A549 treated with Hydrocortisone at 1 μM for 4 hours (cell line): Measurements from ENCODE around the gene RFX5. TPM values are rescaled to one million over a fixed set of nuclear protein-coding genes. Genes with fewer than 3 reads are reported as not detected.

Experiments used
- total RNA-seq: library from RNA; stranded (reverse); fragments of 200-300 nt; extraction: Qiagen RNA extraction; gene quantifications from 5 replicates; pipeline ENCODE4 v1.2.3, GENCODE V29; 2022

RFX5 gene
- 16.5 to 24.4 TPM (median 21.4 TPM) in 5 replicates for total RNA-seq

DNA sequence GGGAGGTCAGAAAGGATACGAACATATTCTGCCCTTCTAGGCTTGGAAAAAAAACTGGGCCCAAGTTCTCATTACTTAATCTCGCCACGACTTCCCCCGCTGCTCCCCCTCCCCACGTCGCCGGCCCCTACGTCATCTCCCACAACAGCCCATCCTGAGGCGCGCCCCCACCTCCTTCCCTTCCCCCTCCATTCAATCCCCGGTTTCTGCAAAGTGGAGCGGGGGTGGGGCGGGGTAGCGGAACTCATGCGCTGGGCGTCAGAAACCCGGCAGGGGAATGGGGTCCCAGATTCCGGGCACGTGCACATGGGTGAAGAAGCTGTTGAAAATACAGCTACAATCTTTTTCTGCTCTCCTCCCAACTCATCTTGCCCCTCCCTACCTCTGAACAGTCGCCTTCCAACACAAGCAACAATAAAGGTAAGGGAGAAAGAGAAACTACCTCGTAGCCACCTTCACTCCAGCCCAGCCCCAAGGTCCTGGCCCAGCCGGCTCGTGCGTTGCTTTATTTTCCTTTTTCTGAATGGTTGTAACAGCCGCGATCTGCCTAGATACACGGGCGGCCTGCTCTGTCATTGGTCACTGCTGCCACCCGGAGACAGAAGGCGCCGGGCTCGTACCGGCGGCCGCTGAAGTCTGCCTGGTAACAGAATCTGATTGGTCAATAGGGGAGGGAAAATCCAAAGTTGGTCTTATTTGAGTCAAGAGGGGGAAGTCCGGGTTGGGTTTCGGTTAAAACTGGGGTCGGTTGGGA, at the start of gene RFX5:
TSS of gene RFX5 (minus strand) at position 484 of the 754 bp plus-strand sequence. CDS start 932 bp downstream, outside the sequence.

GRCh38 chr1:151372058-151372934, 25.2 kb upstream of the RFX5 start, which contains the start of gene SELENBP1:
SELENBP1 (minus strand) TSS chr1:151372705; CDS start chr1:151372641, 64 bp downstream.

DNA sequence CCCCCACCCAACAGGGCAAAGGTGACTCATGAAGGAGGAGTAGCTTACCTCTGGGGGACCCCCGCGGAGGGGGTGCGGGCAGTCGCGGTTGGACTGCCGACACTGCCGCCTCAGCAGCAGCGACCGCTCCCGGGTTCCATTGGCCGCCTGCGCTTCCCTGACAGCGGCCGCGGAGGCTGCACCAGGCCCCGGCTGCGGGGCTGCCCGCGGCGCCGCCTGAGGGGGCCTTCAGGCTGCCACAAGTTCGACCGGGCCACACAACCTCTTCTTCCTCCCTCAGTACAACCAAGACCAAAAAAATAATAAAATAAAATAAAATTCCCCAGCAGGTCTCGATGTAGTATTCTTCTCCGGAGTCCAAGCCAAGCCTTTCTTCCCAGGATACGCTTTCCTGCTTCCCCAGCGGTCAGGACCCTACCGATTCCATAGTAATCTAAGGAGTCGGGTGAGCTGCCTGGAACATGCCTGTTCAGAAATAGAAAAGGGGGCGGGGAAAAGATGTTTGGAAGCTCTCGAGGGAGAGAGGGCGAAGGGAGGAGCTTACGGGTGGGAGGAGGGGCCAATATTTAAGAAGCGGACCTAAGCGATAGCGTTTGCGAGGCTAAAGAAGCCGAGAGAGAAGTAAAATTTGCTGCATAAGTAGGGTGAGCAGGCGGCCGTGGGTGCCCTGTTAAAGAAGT, 19.7 kb downstream of the RFX5 start, which contains the start of gene PI4KB:
TSS of gene PI4KB (minus strand) at position 194 of the 680 bp plus-strand sequence. CDS start 10,935 bp downstream, outside the sequence.

Other genes with a start within 250 kb of the RFX5 start
- gene SEMA6C, start 200.6 kb downstream of the RFX5 start, total RNA-seq, result 1.3 to 2.2 TPM (median 1.6 TPM) in 5 replicates
- gene TNFAIP8L2, start 190.6 kb downstream of the RFX5 start, total RNA-seq, result 0.08 TPM in 1 of 5 replicates, not detected in the others
- gene LYSMD1, start 181.3 kb downstream of the RFX5 start, total RNA-seq, result 5.5 to 9.6 TPM (median 6.4 TPM) in 5 replicates
- gene SCNM1, start 181.1 kb downstream of the RFX5 start, total RNA-seq, result 39.9 to 48.7 TPM (median 48.1 TPM) in 5 replicates
- gene TMOD4, start 171.3 kb downstream of the RFX5 start, total RNA-seq, result 0.25 to 0.44 TPM (median 0.27 TPM) in 3 of 5 replicates, not detected in the others
- gene VPS72, start 157.1 kb downstream of the RFX5 start, total RNA-seq, result 44.3 to 78.2 TPM (median 45.5 TPM) in 5 replicates
- 49.5 to 70.6 TPM (median 50.8 TPM) in 5 replicates for gene PIP5K1A, start 148.7 kb downstream of the RFX5 start, total RNA-seq
- 166 to 193 TPM (median 187 TPM) in 5 replicates for gene PSMD4, start 92.5 kb downstream of the RFX5 start, total RNA-seq
- gene ZNF687, start 65.0 kb downstream of the RFX5 start, total RNA-seq, result 13.0 to 15.0 TPM (median 14.0 TPM) in 5 replicates
- gene PI4KB, start 19.8 kb downstream of the RFX5 start, total RNA-seq, result 23.7 to 26.5 TPM (median 24.6 TPM) in 5 replicates
- 6.1 to 7.8 TPM (median 7.5 TPM) in 5 replicates for gene SELENBP1, start 25.5 kb upstream of the RFX5 start, total RNA-seq
- 361 to 442 TPM (median 418 TPM) in 5 replicates for gene PSMB4, start 52.3 kb upstream of the RFX5 start, total RNA-seq
- 16.9 to 20.9 TPM (median 18.8 TPM) in 5 replicates for gene POGZ, start 112.2 kb upstream of the RFX5 start, total RNA-seq
- 2.0 to 2.4 TPM (median 2.3 TPM) in 5 replicates for gene CGN, start 164.1 kb upstream of the RFX5 start, total RNA-seq
- 8.0 to 9.1 TPM (median 8.8 TPM) in 5 replicates for gene TUFT1, start 193.1 kb upstream of the RFX5 start, total RNA-seq